Measurements from ENCODE around the gene SORCS1.

Gene SORCS1

DNA sequence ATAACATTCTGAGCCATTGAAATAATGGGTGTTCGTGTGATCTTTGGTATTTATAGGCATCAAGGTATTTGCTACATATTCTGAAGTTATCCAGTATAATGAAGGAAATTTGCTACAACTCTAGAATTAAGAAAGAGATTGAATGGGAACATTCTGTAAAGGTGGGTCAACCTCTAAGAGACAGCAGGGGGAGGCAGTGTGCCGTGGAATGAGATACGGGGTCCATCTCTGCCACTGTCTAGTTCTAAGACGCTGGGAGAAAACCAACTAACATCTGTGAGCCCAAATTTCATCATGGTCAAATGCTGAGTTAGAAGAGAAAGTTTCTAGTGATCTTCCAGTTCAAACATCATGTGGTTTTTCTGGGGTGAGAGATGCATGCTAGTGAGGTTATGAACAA lies 368.9 kb downstream of the SORCS1 start:
- H3K4me3 ChIP-seq (ENCODE audit: low read depth, low read length), result no peak overlapping the region
- H3K36me3 ChIP-seq (ENCODE audit: control insufficient read depth in 2 of 2, insufficient read depth in 1 of 2, low read length in 2 of 2), result no peaks in the 10 kb centered on the region
- H3K4me1 ChIP-seq (ENCODE audit: control insufficient read depth, insufficient read depth, low read length), result no peaks in the 10 kb centered on the region
- TF ChIP-seq BCL11B (tag by site-specific recombination; IDR thresholded peaks at IDR 0.05; ENCODE audit: low read depth) (no peak), ZNF654 (tag by site-specific recombination; IDR thresholded peaks at IDR 0.05; ENCODE audit: low read depth) (0 out of 2 replicates have a peak, but pooled peaks have one; percentile 22), ZNF660 (tag by site-specific recombination; IDR thresholded peaks at IDR 0.05) (no peak)
- H3K27ac ChIP-seq (ENCODE audit: extremely low read depth, low read depth, low read length), result no peak overlapping the region
- no peaks in the 10 kb centered on the region for H3K9me3 ChIP-seq (ENCODE audit: control insufficient read depth, insufficient read depth, low read depth, low read length)
- ChIA-PET POLR2A (no interaction called here), CTCF (interaction anchor here (0.7 to 3.0 kb wide), 9 partner anchors 13 to 501 kb away, joined by 3 to 11 read pairs (median 3); no protein-coding TSS in a partner anchor)

DNA sequence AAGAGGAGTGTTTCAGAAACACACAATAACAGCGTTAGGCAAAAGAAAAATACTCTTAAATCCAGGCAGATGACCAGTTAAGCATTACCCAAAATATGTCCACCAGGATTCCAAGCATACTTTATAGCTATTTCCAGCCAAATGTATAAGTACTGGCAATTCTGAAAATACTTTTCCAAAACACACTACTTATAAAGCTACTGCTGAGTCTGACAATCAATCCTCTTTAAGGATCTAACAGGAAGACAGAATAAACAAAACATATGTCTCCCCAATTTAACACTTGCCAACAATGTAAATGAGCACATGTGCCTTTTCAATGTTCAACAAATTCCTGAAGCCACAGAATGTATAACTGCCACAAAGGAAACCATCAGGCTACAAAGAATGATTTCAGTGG lies 370.9 kb downstream of the SORCS1 start:
- H3K4me1 ChIP-seq (ENCODE audit: control insufficient read depth, insufficient read depth, low read length), result no peaks in the 10 kb centered on the region
- CTCF ChIA-PET, result interaction anchor here (0.6 to 3.0 kb wide), 3 partner anchors 8 to 88 kb away, joined by 3 to 11 read pairs (median 3); no protein-coding TSS in a partner anchor
- H3K27ac ChIP-seq (ENCODE audit: extremely low read depth, low read depth, low read length), result no peak overlapping the region
- no peak overlapping the region for H3K4me3 ChIP-seq (ENCODE audit: low read depth, low read length)
- POLR2A ChIA-PET, result no interaction called here
- no peaks in the 10 kb centered on the region for H3K9me3 ChIP-seq (ENCODE audit: control insufficient read depth, insufficient read depth, low read depth, low read length)
- TF ChIP-seq ZNF221 (tag by site-specific recombination; IDR thresholded peaks at IDR 0.05; ENCODE audit: borderline replicate concordance) (no peak), EGR2 (tag by site-specific recombination; IDR thresholded peaks at IDR 0.05; ENCODE audit: low read depth) (no peak)
- TF ChIP-seq, protein P1, sequence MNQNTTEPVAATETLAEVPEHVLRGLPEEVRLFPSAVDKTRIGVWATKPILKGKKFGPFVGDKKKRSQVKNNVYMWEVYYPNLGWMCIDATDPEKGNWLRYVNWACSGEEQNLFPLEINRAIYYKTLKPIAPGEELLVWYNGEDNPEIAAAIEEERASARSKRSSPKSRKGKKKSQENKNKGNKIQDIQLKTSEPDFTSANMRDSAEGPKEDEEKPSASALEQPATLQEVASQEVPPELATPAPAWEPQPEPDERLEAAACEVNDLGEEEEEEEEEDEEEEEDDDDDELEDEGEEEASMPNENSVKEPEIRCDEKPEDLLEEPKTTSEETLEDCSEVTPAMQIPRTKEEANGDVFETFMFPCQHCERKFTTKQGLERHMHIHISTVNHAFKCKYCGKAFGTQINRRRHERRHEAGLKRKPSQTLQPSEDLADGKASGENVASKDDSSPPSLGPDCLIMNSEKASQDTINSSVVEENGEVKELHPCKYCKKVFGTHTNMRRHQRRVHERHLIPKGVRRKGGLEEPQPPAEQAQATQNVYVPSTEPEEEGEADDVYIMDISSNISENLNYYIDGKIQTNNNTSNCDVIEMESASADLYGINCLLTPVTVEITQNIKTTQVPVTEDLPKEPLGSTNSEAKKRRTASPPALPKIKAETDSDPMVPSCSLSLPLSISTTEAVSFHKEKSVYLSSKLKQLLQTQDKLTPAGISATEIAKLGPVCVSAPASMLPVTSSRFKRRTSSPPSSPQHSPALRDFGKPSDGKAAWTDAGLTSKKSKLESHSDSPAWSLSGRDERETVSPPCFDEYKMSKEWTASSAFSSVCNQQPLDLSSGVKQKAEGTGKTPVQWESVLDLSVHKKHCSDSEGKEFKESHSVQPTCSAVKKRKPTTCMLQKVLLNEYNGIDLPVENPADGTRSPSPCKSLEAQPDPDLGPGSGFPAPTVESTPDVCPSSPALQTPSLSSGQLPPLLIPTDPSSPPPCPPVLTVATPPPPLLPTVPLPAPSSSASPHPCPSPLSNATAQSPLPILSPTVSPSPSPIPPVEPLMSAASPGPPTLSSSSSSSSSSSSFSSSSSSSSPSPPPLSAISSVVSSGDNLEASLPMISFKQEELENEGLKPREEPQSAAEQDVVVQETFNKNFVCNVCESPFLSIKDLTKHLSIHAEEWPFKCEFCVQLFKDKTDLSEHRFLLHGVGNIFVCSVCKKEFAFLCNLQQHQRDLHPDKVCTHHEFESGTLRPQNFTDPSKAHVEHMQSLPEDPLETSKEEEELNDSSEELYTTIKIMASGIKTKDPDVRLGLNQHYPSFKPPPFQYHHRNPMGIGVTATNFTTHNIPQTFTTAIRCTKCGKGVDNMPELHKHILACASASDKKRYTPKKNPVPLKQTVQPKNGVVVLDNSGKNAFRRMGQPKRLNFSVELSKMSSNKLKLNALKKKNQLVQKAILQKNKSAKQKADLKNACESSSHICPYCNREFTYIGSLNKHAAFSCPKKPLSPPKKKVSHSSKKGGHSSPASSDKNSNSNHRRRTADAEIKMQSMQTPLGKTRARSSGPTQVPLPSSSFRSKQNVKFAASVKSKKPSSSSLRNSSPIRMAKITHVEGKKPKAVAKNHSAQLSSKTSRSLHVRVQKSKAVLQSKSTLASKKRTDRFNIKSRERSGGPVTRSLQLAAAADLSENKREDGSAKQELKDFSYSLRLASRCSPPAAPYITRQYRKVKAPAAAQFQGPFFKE (tag by site-specific recombination; IDR thresholded peaks at IDR 0.05; ENCODE audit: borderline replicate concordance), result no peak
- TF ChIP-seq, protein P2, sequence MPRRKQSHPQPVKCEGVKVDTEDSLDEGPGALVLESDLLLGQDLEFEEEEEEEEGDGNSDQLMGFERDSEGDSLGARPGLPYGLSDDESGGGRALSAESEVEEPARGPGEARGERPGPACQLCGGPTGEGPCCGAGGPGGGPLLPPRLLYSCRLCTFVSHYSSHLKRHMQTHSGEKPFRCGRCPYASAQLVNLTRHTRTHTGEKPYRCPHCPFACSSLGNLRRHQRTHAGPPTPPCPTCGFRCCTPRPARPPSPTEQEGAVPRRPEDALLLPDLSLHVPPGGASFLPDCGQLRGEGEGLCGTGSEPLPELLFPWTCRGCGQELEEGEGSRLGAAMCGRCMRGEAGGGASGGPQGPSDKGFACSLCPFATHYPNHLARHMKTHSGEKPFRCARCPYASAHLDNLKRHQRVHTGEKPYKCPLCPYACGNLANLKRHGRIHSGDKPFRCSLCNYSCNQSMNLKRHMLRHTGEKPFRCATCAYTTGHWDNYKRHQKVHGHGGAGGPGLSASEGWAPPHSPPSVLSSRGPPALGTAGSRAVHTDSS (tag by site-specific recombination; IDR thresholded peaks at IDR 0.05), result no peak
- no peaks in the 10 kb centered on the region for H3K36me3 ChIP-seq (ENCODE audit: control insufficient read depth in 2 of 2, insufficient read depth in 1 of 2, low read length in 2 of 2)

DNA sequence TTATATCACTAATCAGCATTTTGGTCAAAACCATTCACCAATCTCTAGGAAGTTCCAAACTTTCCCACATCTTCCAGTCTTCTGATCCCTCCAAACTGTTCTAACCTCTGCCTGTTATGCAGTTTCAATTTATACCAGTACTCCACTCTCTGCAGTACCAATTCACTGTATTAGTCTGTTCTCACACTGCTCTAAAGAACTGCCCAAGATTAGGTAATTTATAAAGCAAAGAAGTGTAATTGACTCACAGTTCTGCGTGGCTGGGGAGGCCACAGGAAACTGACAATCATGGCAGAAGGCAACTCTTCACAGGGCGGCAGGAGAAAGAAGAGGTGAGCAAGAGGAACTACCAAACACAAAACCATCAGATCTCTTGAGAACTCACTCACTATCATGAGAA lies 374.9 kb downstream of the SORCS1 start:
- Histone ChIP-seq H3K36me3 (ENCODE audit: control insufficient read depth in 2 of 2, insufficient read depth in 1 of 2, low read length in 2 of 2) (no peaks in the 10 kb centered on the region), H3K4me1 (ENCODE audit: control insufficient read depth, insufficient read depth, low read length) (no peaks in the 10 kb centered on the region), H3K27ac (ENCODE audit: extremely low read depth, low read depth, low read length) (no peak overlapping the region), H3K4me3 (ENCODE audit: low read depth, low read length) (no peak overlapping the region), H3K9me3 (ENCODE audit: control insufficient read depth, insufficient read depth, low read depth, low read length) (no peaks in the 10 kb centered on the region)
- TF ChIP-seq ZNF510 (tag by site-specific recombination; IDR thresholded peaks at IDR 0.05; ENCODE audit: insufficient replicate concordance) (no peak), ZNF585B (tag by site-specific recombination; IDR thresholded peaks at IDR 0.05) (no peak), ZNF837 (tag by site-specific recombination; IDR thresholded peaks at IDR 0.05) (no peak)
- TF ChIP-seq, protein P3, sequence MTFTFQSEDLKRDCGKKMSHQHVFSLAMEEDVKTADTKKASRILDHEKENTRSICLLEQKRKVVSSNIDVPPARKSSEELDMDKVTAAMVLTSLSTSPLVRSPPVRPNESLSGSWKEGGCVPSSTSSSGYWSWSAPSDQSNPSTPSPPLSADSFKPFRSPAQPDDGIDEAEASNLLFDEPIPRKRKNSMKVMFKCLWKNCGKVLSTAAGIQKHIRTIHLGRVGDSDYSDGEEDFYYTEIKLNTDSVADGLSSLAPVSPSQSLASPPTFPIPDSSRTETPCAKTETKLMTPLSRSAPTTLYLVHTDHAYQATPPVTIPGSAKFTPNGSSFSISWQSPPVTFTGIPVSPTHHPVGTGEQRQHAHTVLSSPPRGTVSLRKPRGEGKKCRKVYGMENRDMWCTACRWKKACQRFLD (tag by site-specific recombination; IDR thresholded peaks at IDR 0.05), result no peak
- TF ChIP-seq, protein P4, sequence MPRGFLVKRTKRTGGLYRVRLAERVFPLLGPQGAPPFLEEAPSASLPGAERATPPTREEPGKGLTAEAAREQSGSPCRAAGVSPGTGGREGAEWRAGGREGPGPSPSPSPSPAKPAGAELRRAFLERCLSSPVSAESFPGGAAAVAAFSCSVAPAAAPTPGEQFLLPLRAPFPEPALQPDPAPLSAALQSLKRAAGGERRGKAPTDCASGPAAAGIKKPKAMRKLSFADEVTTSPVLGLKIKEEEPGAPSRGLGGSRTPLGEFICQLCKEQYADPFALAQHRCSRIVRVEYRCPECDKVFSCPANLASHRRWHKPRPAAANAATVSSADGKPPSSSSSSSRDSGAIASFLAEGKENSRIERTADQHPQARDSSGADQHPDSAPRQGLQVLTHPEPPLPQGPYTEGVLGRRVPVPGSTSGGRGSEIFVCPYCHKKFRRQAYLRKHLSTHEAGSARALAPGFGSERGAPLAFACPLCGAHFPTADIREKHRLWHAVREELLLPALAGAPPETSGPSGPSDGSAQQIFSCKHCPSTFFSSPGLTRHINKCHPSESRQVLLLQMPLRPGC (tag by site-specific recombination; IDR thresholded peaks at IDR 0.05), result no peak
- POLR2A ChIA-PET, result no interaction called here
- CTCF ChIA-PET, result no interaction called here

All from HEK293 (cell line).